ENCODE results near the gene IFNA7.
"Not testable (repeated sequence)": the region's sequence is repeated elsewhere in the genome, so short reads cannot be mapped to it uniquely, and the experiment has no call there.

IFNA7 gene

GRCh38 chr9:21174671-21175070 is 27.3 kb downstream of the IFNA7 start:
- DNase-seq, result no peak

GRCh38 chr9:21172156-21172555 is 29.8 kb downstream of the IFNA7 start:
- no peak for DNase-seq

- DNase-seq, result no peak
Observed at GRCh38 chr9:21171351-21171750, 30.7 kb downstream of the IFNA7 start.

- DNase-seq, result not testable (repeated sequence)
Observed at GRCh38 chr9:21166560-21166959, 35.4 kb downstream of the IFNA7 start, which contains the start of gene IFNA21. IFNA21 (minus strand) TSS chr9:21166660; CDS start chr9:21166612, 48 bp downstream.

GRCh38 chr9:21165516-21165915 is 36.5 kb downstream of the IFNA7 start:
- DNase-seq, result no peak

GRCh38 chr9:21160178-21160577 is 41.8 kb downstream of the IFNA7 start:
- no peak for DNase-seq

- DNase-seq, result no peak
Observed at GRCh38 chr9:21155501-21155900, 46.5 kb downstream of the IFNA7 start.

GRCh38 chr9:21154018-21154608 is 47.9 kb downstream of the IFNA7 start:
- no peak for DNase-seq

- no peak for DNase-seq
Observed at GRCh38 chr9:21153336-21154017, 48.5 kb downstream of the IFNA7 start.

Data from activated naive CD4-positive, alpha-beta T cell treated with Interleukin-2 at 50 U/mL for 16 hours (primary cell).